ENCODE measurements around the gene OSGIN1. TPM values are rescaled to one million over a fixed set of nuclear protein-coding genes. Genes with fewer than 3 reads are reported as not detected.

The OSGIN1 gene
- total RNA-seq, 2 experiments from 2014 or later = 2.1 to 2.6 TPM

- intact Hi-C loops (cut with DNase I, micrococcal nuclease) = no loop called here
- Histone ChIP-seq H3K36me3 (ENCODE audit: insufficient read depth, low read length) (no peaks in the 10 kb centered on the region), H3K4me1 (ENCODE audit: insufficient read depth, low read length) (no peaks in the 10 kb centered on the region), H3K27ac (ENCODE audit: low read depth in 1 of 2, low read length in 2 of 2) (no peak overlapping the region), H3K27me3 (ENCODE audit: control insufficient read depth in 1 of 2, insufficient read depth in 2 of 2, low read length in 2 of 2) (peaks cover 0 to 32% of the 10 kb centered on the region in 2 experiments), H3K9me3 (ENCODE audit: control insufficient read depth in 1 of 2, insufficient read depth in 1 of 2, low read length in 2 of 2) (peaks cover 0 to 19% of the 10 kb centered on the region in 2 experiments), H3K4me3 (ENCODE audit: low read length) (no peak overlapping the region)
- Mint-ChIP-seq H3K27me3 (peaks cover 55% of the 10 kb centered on the region), H3K27ac (no peak overlapping the region), H3K4me3 (no peak overlapping the region), H3K36me3 (ENCODE audit: low read depth) (no peaks in the 10 kb centered on the region), H3K9me3 (no peaks in the 10 kb centered on the region), H3K4me1 (ENCODE audit: low read depth) (no peaks in the 10 kb centered on the region)
- POLR2A ChIA-PET = interaction anchor here (0.7 kb wide), 1 partner anchor 10 kb away, joined by 3 read pairs; no protein-coding TSS in a partner anchor
- TF ChIP-seq CTCF (IDR thresholded peaks at IDR 0.05) = no peak
- CTCF ChIA-PET = no interaction called here
- ATAC-seq (ENCODE audit: poor library complexity) = no peak
- DNase-seq = no peak
Observed at GRCh38 chr16:83994703-83995102, 41.7 kb downstream of the OSGIN1 start.

- H3K4me3 Mint-ChIP-seq = no peak overlapping the region
- no peaks in the 10 kb centered on the region for H3K4me1 Mint-ChIP-seq (ENCODE audit: low read depth)
- CTCF ChIA-PET = no interaction called here
Observed at GRCh38 chr16:83995754-83996153, 42.7 kb downstream of the OSGIN1 start.

GRCh38 chr16:83996481-83997252 lies 43.6 kb downstream of the OSGIN1 start:
- POLR2A ChIA-PET = no interaction called here
- no peak overlapping the region for H3K4me3 Mint-ChIP-seq
- H3K27ac Mint-ChIP-seq = no peak overlapping the region
- Histone ChIP-seq H3K27me3 (ENCODE audit: control insufficient read depth in 1 of 2, insufficient read depth in 2 of 2, low read length in 2 of 2) (peaks cover 0 to 28% of the 10 kb centered on the region in 2 experiments), H3K9me3 (ENCODE audit: control insufficient read depth in 1 of 2, insufficient read depth in 1 of 2, low read length in 2 of 2) (peaks cover 0 to 24% of the 10 kb centered on the region in 2 experiments), H3K4me3 (ENCODE audit: low read length) (no peak overlapping the region), H3K36me3 (ENCODE audit: insufficient read depth, low read length) (no peaks in the 10 kb centered on the region), H3K27ac (ENCODE audit: low read depth in 1 of 2, low read length in 2 of 2) (no peak overlapping the region), H3K4me1 (ENCODE audit: insufficient read depth, low read length) (no peaks in the 10 kb centered on the region)
- ATAC-seq (ENCODE audit: poor library complexity) (no peak), DNase-seq (no peak)
- H3K27me3 Mint-ChIP-seq = peaks cover 42% of the 10 kb centered on the region
- no peaks in the 10 kb centered on the region for H3K4me1 Mint-ChIP-seq (ENCODE audit: low read depth)
- TF ChIP-seq CTCF (IDR thresholded peaks at IDR 0.05) = no peak
- no peaks in the 10 kb centered on the region for H3K36me3 Mint-ChIP-seq (ENCODE audit: low read depth)
- intact Hi-C loops (cut with DNase I, micrococcal nuclease) = no loop called here
- CTCF ChIA-PET = interaction anchor here (1.7 kb wide), 1 partner anchor 190 kb away, joined by 3 read pairs; the partner anchor contains the start of gene TAF1C
- H3K9me3 Mint-ChIP-seq = no peaks in the 10 kb centered on the region

More at GRCh38 chr16:83995754-83996153, 42.7 kb downstream of the OSGIN1 start:
- no peaks in the 10 kb centered on the region for H3K4me1 ChIP-seq (ENCODE audit: insufficient read depth, low read length)
- H3K27ac ChIP-seq (ENCODE audit: low read depth in 1 of 2, low read length in 2 of 2) = no peak overlapping the region
- H3K4me3 ChIP-seq (ENCODE audit: low read length) = no peak overlapping the region
- TF ChIP-seq CTCF (IDR thresholded peaks at IDR 0.05) = no peak
- ATAC-seq (ENCODE audit: poor library complexity) (no peak), DNase-seq (no peak)
- H3K9me3 Mint-ChIP-seq = no peaks in the 10 kb centered on the region
- intact Hi-C loops (cut with DNase I, micrococcal nuclease) = no loop called here
- H3K9me3 ChIP-seq (ENCODE audit: control insufficient read depth in 1 of 2, insufficient read depth in 1 of 2, low read length in 2 of 2) = peaks cover 0 to 22% of the 10 kb centered on the region in 2 experiments
- H3K27me3 Mint-ChIP-seq = peaks cover 44% of the 10 kb centered on the region
- POLR2A ChIA-PET = no interaction called here
- H3K27ac Mint-ChIP-seq = no peak overlapping the region
- no peaks in the 10 kb centered on the region for H3K36me3 Mint-ChIP-seq (ENCODE audit: low read depth)
- H3K27me3 ChIP-seq (ENCODE audit: control insufficient read depth in 1 of 2, insufficient read depth in 2 of 2, low read length in 2 of 2) = peaks cover 0 to 29% of the 10 kb centered on the region in 2 experiments
- no peaks in the 10 kb centered on the region for H3K36me3 ChIP-seq (ENCODE audit: insufficient read depth, low read length)
